HEK293T (cell line): ENCODE results near the gene KLHL30.
A peak's percentile ranks its signal among the peaks of the same experiment; 100 is the strongest.

Source experiments
- CTCF ChIA-PET: fragments of 350-600 bp; formaldehyde crosslinking; extraction: SDS; loops from one replicate; lab custom pipeline; 2021; ENCODE audit warnings: antibody characterized with exemption, inconsistent platforms; lab: Yijun Ruan, JAX
- POLR2A ChIA-PET: fragments of 350-600 bp; formaldehyde crosslinking; extraction: SDS; loops from one replicate; lab custom pipeline; 2020; ENCODE audit warnings: antibody characterized with exemption, inconsistent platforms; lab: Yijun Ruan, JAX
- DNase-seq: peaks from one replicate; pipeline ENCODE4 v3.0.0; 2012; ENCODE audit warnings: mixed read lengths; ENCODE audit errors: extremely low spot score
- ARNT ChIP-seq: fragments of 450-650 bp; IDR thresholded peaks from 2 replicates; pipeline ENCODE4 v1.6.1; 2017; ENCODE audit warnings: mild to moderate bottlenecking
- BHLHE40 ChIP-seq: fragments of 450-650 bp; IDR thresholded peaks from 2 replicates; pipeline ENCODE4 v1.6.1; 2016; ENCODE audit warnings: mild to moderate bottlenecking, moderate library complexity, borderline replicate concordance
- CTBP1 ChIP-seq: fragments of 450-650 bp; IDR thresholded peaks from 2 replicates; pipeline ENCODE4 v1.6.1; 2016; ENCODE audit warnings: borderline replicate concordance
- ELF4 ChIP-seq: fragments of 450-650 bp; IDR thresholded peaks from 2 replicates; pipeline ENCODE4 v1.6.1; 2017; ENCODE audit warnings: antibody characterized with exemption
- FOXA1 ChIP-seq: fragments of 450-650 bp; IDR thresholded peaks from 2 replicates; pipeline ENCODE4 v1.6.1; 2016; ENCODE audit warnings: mild to moderate bottlenecking
- FOXK2 ChIP-seq: fragments of 450-650 bp; IDR thresholded peaks from 2 replicates; pipeline ENCODE4 v1.6.1; 2016; ENCODE audit warnings: mild to moderate bottlenecking
- FOXM1 ChIP-seq: fragments of 450-650 bp; IDR thresholded peaks from 2 replicates; pipeline ENCODE4 v1.6.1; 2017; ENCODE audit warnings: mild to moderate bottlenecking, borderline replicate concordance
- HDGF ChIP-seq: fragments of 450-650 bp; IDR thresholded peaks from 2 replicates; pipeline ENCODE4 v1.6.1; 2017; ENCODE audit warnings: antibody characterized with exemption, borderline replicate concordance
- L3MBTL2 ChIP-seq: fragments of 450-650 bp; conservative IDR thresholded peaks from 2 replicates; pipeline ENCODE4 v1.6.1; 2016; ENCODE audit warnings: mild to moderate bottlenecking
- LEF1 ChIP-seq: fragments of 450-650 bp; IDR thresholded peaks from 2 replicates; pipeline ENCODE4 v1.6.1; 2017; ENCODE audit warnings: mild to moderate bottlenecking, borderline replicate concordance
- NFRKB ChIP-seq: fragments of 450-650 bp; IDR thresholded peaks from 2 replicates; pipeline ENCODE4 v1.6.1; 2016; ENCODE audit warnings: mild to moderate bottlenecking, moderate library complexity
- SP1 ChIP-seq: fragments of 450-650 bp; IDR thresholded peaks from 2 replicates; pipeline ENCODE4 v1.6.1; 2017
- SUZ12 ChIP-seq: fragments of 450-650 bp; IDR thresholded peaks from 2 replicates; pipeline ENCODE4 v1.6.1; 2016; ENCODE audit warnings: mild to moderate bottlenecking
- TARDBP ChIP-seq: fragments of 450-650 bp; IDR thresholded peaks from 2 replicates; pipeline ENCODE4 v1.6.1; 2016
- ZNF384 ChIP-seq: fragments of 450-650 bp; IDR thresholded peaks from 2 replicates; pipeline ENCODE4 v1.6.1; 2016
- TF ChIP-seq, protein P1 (sequence below): fragments of 450-650 bp; IDR thresholded peaks from 2 replicates; pipeline ENCODE4 v1.6.1; 2016

The KLHL30 gene, protein sequence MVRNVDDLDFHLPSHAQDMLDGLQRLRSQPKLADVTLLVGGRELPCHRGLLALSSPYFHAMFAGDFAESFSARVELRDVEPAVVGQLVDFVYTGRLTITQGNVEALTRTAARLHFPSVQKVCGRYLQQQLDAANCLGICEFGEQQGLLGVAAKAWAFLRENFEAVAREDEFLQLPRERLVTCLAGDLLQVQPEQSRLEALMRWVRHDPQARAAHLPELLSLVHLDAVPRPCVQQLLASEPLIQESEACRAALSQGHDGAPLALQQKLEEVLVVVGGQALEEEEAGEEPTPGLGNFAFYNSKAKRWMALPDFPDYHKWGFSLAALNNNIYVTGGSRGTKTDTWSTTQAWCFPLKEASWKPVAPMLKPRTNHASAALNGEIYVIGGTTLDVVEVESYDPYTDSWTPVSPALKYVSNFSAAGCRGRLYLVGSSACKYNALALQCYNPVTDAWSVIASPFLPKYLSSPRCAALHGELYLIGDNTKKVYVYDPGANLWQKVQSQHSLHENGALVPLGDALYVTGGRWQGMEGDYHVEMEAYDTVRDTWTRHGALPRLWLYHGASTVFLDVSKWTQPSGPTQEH

DNA sequence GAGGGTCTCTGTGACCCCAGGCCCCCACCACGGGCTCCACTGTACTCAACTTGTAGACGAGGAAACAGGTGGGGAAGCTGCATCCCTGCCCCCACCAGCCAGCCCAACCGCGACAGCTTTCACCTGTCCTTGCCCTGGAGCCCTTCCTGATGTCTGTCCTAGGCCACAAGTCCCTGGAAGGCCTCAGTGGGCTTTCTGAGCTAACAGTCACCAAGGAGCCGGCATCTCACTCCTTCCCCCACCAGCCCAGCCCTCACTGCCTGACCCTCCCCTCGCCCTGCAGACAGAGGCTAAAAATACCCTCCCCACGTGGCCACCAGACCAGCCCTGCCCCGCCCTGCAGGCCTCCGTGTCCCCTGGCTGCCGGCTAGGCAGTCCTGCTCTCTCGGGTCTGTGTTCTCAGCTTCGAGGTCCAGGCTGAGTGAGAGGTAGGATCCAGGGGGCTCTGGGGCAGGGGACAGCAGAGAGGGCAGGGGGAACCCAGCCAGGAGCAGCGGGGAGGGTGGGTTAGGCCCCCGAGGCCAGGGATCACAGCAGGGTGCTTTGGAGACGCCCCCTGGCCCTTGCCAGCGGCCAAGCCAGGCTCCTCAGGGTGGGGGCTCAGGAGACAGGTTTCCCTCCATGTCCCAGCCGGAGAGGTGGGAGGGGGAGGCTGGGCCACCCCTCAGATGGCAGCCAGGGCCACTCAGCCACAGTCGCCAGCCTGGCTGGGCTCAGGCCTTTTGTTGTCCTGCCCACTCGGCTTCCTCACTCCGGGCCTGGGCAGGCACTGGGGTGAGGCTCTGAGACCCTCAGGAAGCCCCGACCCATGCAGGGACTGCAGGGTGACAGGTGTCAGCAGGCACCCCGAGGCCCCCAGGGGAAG lies at the start of gene KLHL30:
Gene KLHL30 (plus strand): TSS at position 338 of the 865 bp plus-strand sequence. CDS start 2,087 bp downstream, outside the sequence.
- DNase-seq, result no peak
- POLR2A ChIA-PET, result no interaction called here
- CTCF ChIA-PET, result no interaction called here
- TF ChIP-seq LEF1 (no peak), TARDBP (no peak), CTBP1 (no peak), HDGF (no peak), ELF4 (no peak), NFRKB (no peak)

DNA sequence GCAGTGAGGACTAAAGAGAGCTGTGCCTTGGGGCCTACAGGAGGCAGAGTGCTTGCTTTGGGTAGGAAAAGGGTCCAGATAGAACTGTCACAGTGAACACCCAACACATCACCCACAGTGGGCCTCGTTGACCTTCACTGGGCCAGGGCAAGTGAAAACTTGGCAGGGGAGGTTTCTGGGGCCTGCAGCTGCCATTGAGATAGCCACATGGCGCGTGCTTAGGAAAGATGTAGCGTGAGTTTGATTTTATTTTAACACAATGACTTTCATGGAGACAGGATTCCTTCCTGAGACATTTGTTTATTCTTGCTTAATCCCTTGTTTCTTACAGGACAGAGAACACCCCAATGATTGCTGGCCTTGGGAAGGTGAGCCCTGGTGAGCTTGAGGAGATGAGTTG lies 47.6 kb upstream of the KLHL30 start:
- no peak for DNase-seq
- CTCF ChIA-PET, result no interaction called here
- TF ChIP-seq FOXM1 (no peak), SUZ12 (no peak), ARNT (no peak), HDGF (no peak), FOXK2 (no peak), ZNF384 (no peak), TARDBP (no peak), BHLHE40 (no peak), L3MBTL2 (no peak), CTBP1 (no peak), FOXA1 (no peak), LEF1 (no peak)
- TF ChIP-seq, protein P1, sequence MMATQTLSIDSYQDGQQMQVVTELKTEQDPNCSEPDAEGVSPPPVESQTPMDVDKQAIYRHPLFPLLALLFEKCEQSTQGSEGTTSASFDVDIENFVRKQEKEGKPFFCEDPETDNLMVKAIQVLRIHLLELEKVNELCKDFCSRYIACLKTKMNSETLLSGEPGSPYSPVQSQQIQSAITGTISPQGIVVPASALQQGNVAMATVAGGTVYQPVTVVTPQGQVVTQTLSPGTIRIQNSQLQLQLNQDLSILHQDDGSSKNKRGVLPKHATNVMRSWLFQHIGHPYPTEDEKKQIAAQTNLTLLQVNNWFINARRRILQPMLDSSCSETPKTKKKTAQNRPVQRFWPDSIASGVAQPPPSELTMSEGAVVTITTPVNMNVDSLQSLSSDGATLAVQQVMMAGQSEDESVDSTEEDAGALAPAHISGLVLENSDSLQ, result no peak
- POLR2A ChIA-PET, result no interaction called here

DNA sequence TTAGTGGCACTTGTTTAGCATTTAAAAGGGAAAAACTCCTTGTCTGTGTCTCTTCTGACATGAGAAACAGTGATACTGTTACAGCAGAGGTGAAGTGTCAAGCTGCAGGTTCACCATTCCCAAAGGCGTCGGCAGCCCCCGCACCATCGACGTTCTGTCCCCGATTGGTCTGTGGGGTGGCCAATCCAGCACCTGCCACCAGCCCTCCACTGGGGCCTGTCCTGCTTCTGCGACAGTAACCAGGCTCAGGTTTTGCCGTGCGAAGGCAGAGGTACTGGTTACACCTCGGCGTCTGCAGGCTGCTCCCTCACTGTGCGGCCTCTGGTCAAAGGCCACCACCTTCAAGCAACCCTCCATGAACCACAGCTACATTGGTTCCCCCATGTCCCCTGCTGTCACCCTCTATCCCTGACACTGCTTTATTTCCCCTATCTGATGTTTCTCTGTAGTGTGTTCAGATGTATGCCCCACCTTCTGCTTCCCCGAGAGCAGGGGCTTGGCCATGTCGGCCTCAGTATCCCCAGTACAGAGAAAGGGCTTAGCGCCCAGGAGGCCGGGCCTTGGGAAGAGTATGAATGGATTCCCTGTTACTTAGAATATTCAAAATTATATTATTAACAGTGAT lies 46.9 kb upstream of the KLHL30 start:
- CTCF ChIA-PET, result no interaction called here
- TF ChIP-seq FOXM1, result no peak
- no peak for TF ChIP-seq ELF4
- no peak for TF ChIP-seq ZNF384
- TF ChIP-seq LEF1, result no peak
- TF ChIP-seq, protein P1, result no peak
- TF ChIP-seq HDGF, result no peak
- TF ChIP-seq CTBP1, result no peak
- no peak for TF ChIP-seq SP1
- no peak for TF ChIP-seq L3MBTL2
- POLR2A ChIA-PET, result no interaction called here
- no peak for DNase-seq

DNA sequence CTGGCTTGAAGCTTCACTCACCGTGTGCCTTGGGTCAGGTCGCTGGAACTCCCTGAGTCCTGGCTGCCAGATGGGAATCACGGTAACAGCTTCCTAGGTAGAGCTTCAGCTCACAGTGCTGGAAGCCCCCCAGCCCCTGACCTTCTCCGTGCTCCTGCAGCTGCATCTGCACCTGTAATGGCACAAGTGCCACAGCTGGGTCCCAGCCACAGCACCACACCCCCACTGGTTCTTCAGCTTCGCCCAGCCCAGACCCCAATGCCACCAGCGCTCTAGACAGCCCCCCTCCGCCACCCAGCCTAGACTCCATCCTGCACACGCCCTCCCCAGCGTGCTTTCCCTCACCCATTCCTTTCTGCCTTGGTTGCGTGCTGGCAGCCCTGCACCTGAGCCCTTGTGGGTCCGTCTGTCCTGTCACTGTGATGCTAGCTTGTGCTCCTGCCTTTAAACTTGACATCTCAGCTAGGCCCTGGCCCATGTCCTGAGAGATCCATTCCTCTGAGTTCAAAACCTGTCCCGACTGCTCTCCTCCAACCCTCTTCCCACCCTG lies 45.9 kb upstream of the KLHL30 start:
- TF ChIP-seq TARDBP (no peak), FOXK2 (no peak), ZNF384 (no peak), CTBP1 (no peak), SUZ12 (no peak), NFRKB (no peak)
- TF ChIP-seq, protein P1, result no peak
- POLR2A ChIA-PET, result no interaction called here
- DNase-seq, result peak; percentile 4
- CTCF ChIA-PET, result no interaction called here

DNA sequence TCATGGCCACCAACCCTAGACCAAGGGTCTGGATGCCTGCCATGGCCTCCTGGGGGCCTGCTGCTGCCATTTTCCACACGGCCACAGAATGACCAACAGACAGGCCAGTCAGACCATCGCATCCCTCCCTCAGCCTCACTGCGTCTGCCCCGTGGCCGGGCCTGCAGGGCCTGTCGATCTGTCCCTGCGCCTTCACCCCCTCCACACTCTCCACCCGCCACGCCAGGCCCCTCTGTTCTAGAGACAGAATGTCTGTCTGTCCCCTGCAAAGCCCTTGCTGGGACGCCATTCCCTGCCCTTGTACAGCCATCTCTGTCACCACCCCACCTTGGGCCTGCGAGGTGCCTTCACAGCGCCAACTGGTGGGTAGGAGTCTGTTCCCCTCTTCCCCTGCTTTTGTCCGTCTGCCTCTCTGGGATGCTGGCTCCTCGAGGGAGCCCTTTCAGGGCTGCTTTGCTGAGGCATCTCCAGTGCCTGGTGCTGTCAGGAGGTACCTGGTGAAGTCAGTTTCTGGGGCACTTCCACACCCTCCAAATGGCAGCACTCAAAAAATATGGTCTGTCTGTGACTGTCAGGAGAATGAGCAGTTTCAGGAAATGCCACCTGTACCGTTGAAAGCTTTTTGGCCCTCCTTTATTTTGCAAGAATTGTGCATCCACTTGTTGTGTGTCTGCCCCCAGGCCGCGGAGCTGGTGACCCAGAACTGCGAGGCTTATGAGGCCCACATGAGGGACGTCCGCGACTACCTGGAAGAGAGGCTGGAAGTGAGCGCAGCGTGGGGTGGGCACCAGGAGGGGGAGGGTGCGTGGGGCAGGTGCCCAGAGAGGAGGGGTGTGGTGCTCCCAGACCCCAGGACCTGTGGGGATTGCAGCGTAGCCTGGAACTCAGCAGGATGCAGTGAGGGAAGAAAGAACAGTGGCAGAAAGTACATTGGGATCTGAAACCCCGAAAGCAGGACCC lies 45.0 kb upstream of the KLHL30 start:
- DNase-seq, result peak; percentile 4
- POLR2A ChIA-PET, result no interaction called here
- TF ChIP-seq, protein P1, result no peak
- TF ChIP-seq L3MBTL2 (no peak), LEF1 (no peak), NFRKB (no peak), CTBP1 (no peak), ARNT (no peak), HDGF (no peak), ZNF384 (no peak), FOXM1 (no peak), SP1 (no peak), BHLHE40 (no peak)
- CTCF ChIA-PET, result no interaction called here
